ENCODE results near the gene ACBD5.

GRCh38 chr10:27158421-27158820 lies 82.2 kb downstream of the ACBD5 start:
- TF ChIP-seq POLR2A (IDR thresholded peaks at IDR 0.05; ENCODE audit: low read depth, low read length) (no peak), POLR2AphosphoS5 (IDR thresholded peaks at IDR 0.05; ENCODE audit: low read depth, low read length) (no peak)

All from GM12891 (cell line).